ENCODE measurements around the gene SPATS1. TPM values are rescaled to one million over a fixed set of nuclear protein-coding genes. Genes with fewer than 3 reads are reported as not detected.

SPATS1 gene
- polyA plus RNA-seq, 3 donors = not detected

DNA sequence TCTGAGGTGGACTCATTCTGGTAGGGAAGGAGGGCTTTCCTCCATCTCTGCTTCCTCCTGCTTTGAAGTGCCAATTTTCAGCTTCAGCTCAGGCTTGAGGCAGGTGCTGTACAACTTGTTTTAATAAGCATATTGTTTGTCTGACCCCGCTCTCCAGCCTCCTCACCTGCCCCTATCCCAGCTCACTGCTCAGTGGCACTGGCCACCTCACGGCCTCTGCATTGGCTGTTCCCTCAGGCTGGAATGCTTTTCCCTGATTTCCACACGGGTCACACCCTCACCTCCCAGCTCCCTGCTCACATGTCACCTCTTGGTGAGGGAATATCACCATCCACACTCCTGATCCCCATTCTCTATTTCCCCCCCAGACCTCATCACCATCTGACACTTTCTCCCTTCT lies 43.6 kb upstream of the SPATS1 start:
- Mint-ChIP-seq H3K4me1 (peaks cover 25% of the 10 kb centered on the region), H3K27ac (no peak overlapping the region), H3K4me3 (peak overlapping the region in 1 of 2 donors; percentile 28), H3K9me3 (peaks cover 0 to 8% (median 3%) of the 10 kb centered on the region in 7 donors), H3K36me3 (peaks cover 47 to 49% of the 10 kb centered on the region in 2 donors), H3K27me3 (ENCODE audit: low read depth in 3 of 3) (peaks cover 41 to 52% (median 43%) of the 10 kb centered on the region in 3 donors)
- peaks cover 0 to 5% of the 10 kb centered on the region in 2 donors for H3K9me3 ChIP-seq (replicated peaks in 1 of 2; ENCODE audit: control insufficient read depth in 1 of 2, insufficient read depth in 1 of 2, low read length in 2 of 2)
- 97% methylated on average over 3 of the region's 3 CpGs for WGBS (ENCODE audit: insufficient coverage)
- TF ChIP-seq, protein P1, sequence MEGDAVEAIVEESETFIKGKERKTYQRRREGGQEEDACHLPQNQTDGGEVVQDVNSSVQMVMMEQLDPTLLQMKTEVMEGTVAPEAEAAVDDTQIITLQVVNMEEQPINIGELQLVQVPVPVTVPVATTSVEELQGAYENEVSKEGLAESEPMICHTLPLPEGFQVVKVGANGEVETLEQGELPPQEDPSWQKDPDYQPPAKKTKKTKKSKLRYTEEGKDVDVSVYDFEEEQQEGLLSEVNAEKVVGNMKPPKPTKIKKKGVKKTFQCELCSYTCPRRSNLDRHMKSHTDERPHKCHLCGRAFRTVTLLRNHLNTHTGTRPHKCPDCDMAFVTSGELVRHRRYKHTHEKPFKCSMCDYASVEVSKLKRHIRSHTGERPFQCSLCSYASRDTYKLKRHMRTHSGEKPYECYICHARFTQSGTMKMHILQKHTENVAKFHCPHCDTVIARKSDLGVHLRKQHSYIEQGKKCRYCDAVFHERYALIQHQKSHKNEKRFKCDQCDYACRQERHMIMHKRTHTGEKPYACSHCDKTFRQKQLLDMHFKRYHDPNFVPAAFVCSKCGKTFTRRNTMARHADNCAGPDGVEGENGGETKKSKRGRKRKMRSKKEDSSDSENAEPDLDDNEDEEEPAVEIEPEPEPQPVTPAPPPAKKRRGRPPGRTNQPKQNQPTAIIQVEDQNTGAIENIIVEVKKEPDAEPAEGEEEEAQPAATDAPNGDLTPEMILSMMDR (IDR thresholded peaks at IDR 0.05) = no peak
- intact Hi-C loops (cut with micrococcal nuclease) = no loop called here
- no peak overlapping the region for H2AFZ ChIP-seq (ENCODE audit: insufficient read depth, low read depth, low read length, poor library complexity, severe bottlenecking)
- no peaks in the 10 kb centered on the region for H4K20me1 ChIP-seq (ENCODE audit: insufficient read depth, low read length)
- H3K4me3 ChIP-seq (replicated peaks in 1 of 3; ENCODE audit: low read depth in 2 of 3, low read length in 3 of 3) = no peak overlapping the region
- H3K4me2 ChIP-seq (replicated peaks; ENCODE audit: extremely low read depth, low read length, poor library complexity, severe bottlenecking) = no peak overlapping the region
- no peak overlapping the region for H3K27ac ChIP-seq (ENCODE audit: low read depth in 1 of 2, low read length in 2 of 2)
- peaks cover 9 to 15% of the 10 kb centered on the region in 2 donors for H3K4me1 ChIP-seq (ENCODE audit: control insufficient read depth in 1 of 2, insufficient read depth in 2 of 2, low read length in 2 of 2)
- peaks cover 36 to 42% of the 10 kb centered on the region in 2 donors for H3K36me3 ChIP-seq (replicated peaks in 1 of 2; ENCODE audit: control insufficient read depth in 1 of 2, insufficient read depth in 2 of 2, low read length in 2 of 2)
- H3K27me3 ChIP-seq (ENCODE audit: control insufficient read depth in 2 of 2, insufficient read depth in 2 of 2, low read length in 2 of 2) = peaks cover 23 to 43% of the 10 kb centered on the region in 2 donors
- H3K9ac ChIP-seq (ENCODE audit: insufficient read depth, low read length, poor library complexity, severe bottlenecking) = no peak overlapping the region
- H3K79me2 ChIP-seq (ENCODE audit: insufficient read depth, low read length) = no peaks in the 10 kb centered on the region
- no peak for DNase-seq

- Histone ChIP-seq H3K27ac (ENCODE audit: low read depth in 1 of 2, low read length in 2 of 2) (no peak overlapping the region), H3K4me3 (replicated peaks in 1 of 3; ENCODE audit: low read depth in 2 of 3, low read length in 3 of 3) (no peak overlapping the region), H3K27me3 (ENCODE audit: control insufficient read depth in 2 of 2, insufficient read depth in 2 of 2, low read length in 2 of 2) (peaks cover 21 to 36% of the 10 kb centered on the region in 2 donors), H3K79me2 (ENCODE audit: insufficient read depth, low read length) (no peaks in the 10 kb centered on the region), H3K36me3 (replicated peaks in 1 of 2; ENCODE audit: control insufficient read depth in 1 of 2, insufficient read depth in 2 of 2, low read length in 2 of 2) (peaks cover 50 to 57% of the 10 kb centered on the region in 2 donors), H3K9ac (ENCODE audit: insufficient read depth, low read length, poor library complexity, severe bottlenecking) (no peak overlapping the region), H3K4me1 (ENCODE audit: control insufficient read depth in 1 of 2, insufficient read depth in 2 of 2, low read length in 2 of 2) (peaks cover 9 to 15% of the 10 kb centered on the region in 2 donors), H3K9me3 (replicated peaks in 1 of 2; ENCODE audit: control insufficient read depth in 1 of 2, insufficient read depth in 1 of 2, low read length in 2 of 2) (peaks cover 0 to 5% of the 10 kb centered on the region in 2 donors), H2AFZ (ENCODE audit: insufficient read depth, low read depth, low read length, poor library complexity, severe bottlenecking) (no peak overlapping the region), H4K20me1 (ENCODE audit: insufficient read depth, low read length) (no peaks in the 10 kb centered on the region), H3K4me2 (replicated peaks; ENCODE audit: extremely low read depth, low read length, poor library complexity, severe bottlenecking) (no peak overlapping the region)
- H3K27ac Mint-ChIP-seq = no peak overlapping the region
- 82% methylated on average over 6 of the region's 7 CpGs for WGBS (ENCODE audit: insufficient coverage)
- peaks cover 51 to 63% of the 10 kb centered on the region in 2 donors for H3K36me3 Mint-ChIP-seq
- no peak for DNase-seq
- H3K4me1 Mint-ChIP-seq = peaks cover 25% of the 10 kb centered on the region
- H3K27me3 Mint-ChIP-seq (ENCODE audit: low read depth in 3 of 3) = peaks cover 31 to 40% (median 33%) of the 10 kb centered on the region in 3 donors
- intact Hi-C loops (cut with micrococcal nuclease) = no loop called here
- peaks cover 0 to 8% (median 3%) of the 10 kb centered on the region in 7 donors for H3K9me3 Mint-ChIP-seq
- no peak overlapping the region for H3K4me3 Mint-ChIP-seq
- TF ChIP-seq, protein P1 (IDR thresholded peaks at IDR 0.05) = no peak
Observed at GRCh38 chr6:44300292-44300823, 42.1 kb upstream of the SPATS1 start.

All from CD14-positive monocyte (primary cell).